ENCODE measurements around the gene P2RY8.
"Not testable (repeated sequence)": the region's sequence is repeated elsewhere in the genome, so short reads cannot be mapped to it uniquely, and the experiment has no call there.

The P2RY8 gene

GRCh38 chrX:1518512-1518911 is 18.5 kb downstream of the P2RY8 start:
- DNase-seq (ENCODE audit: low read depth): no peak

- no peak for DNase-seq (ENCODE audit: low read depth)
These were observed 20.3 kb downstream of the P2RY8 start for GRCh38 chrX:1516596-1517104.

- DNase-seq (ENCODE audit: low read depth): no peak
These were observed 25.2 kb downstream of the P2RY8 start for GRCh38 chrX:1511829-1512228.

- no peak for DNase-seq (ENCODE audit: low read depth)
These were observed 25.8 kb downstream of the P2RY8 start for GRCh38 chrX:1511150-1511549.

GRCh38 chrX:1507511-1508463 is 29.2 kb downstream of the P2RY8 start:
- no peak for DNase-seq (ENCODE audit: low read depth)

- DNase-seq (ENCODE audit: low read depth): no peak
These were observed 30.1 kb downstream of the P2RY8 start for GRCh38 chrX:1506916-1507315.

- DNase-seq (ENCODE audit: low read depth): no peak
These were observed 34.1 kb downstream of the P2RY8 start for GRCh38 chrX:1502853-1503252.

- DNase-seq (ENCODE audit: low read depth): no peak
These were observed 34.7 kb downstream of the P2RY8 start for GRCh38 chrX:1502241-1502640.

GRCh38 chrX:1500701-1501624 is 36.0 kb downstream of the P2RY8 start:
- DNase-seq (ENCODE audit: low read depth): no peak

- DNase-seq (ENCODE audit: low read depth): no peak
These were observed 40.9 kb downstream of the P2RY8 start for GRCh38 chrX:1496076-1496475.

GRCh38 chrX:1493877-1494510 is 43.0 kb downstream of the P2RY8 start:
- DNase-seq (ENCODE audit: low read depth): no peak

- DNase-seq (ENCODE audit: low read depth): no peak
These were observed 43.6 kb downstream of the P2RY8 start for GRCh38 chrX:1493412-1493811.

- DNase-seq (ENCODE audit: low read depth): no peak
These were observed 44.5 kb downstream of the P2RY8 start for GRCh38 chrX:1492421-1493012.

- DNase-seq (ENCODE audit: low read depth): no peak
These were observed 45.1 kb downstream of the P2RY8 start for GRCh38 chrX:1491851-1492349.

GRCh38 chrX:1491248-1491647 is 45.7 kb downstream of the P2RY8 start:
- not testable (repeated sequence) for DNase-seq (ENCODE audit: low read depth)

- DNase-seq (ENCODE audit: low read depth): not testable (repeated sequence)
These were observed 46.3 kb downstream of the P2RY8 start for GRCh38 chrX:1490723-1491122.

GRCh38 chrX:1489354-1489753 is 47.6 kb downstream of the P2RY8 start:
- not testable (repeated sequence) for DNase-seq (ENCODE audit: low read depth)

GRCh38 chrX:1488745-1489144 is 48.2 kb downstream of the P2RY8 start:
- DNase-seq (ENCODE audit: low read depth): no peak

- DNase-seq (ENCODE audit: low read depth): no peak
These were observed 48.8 kb downstream of the P2RY8 start for GRCh38 chrX:1488141-1488540.

- DNase-seq (ENCODE audit: low read depth): no peak
These were observed 49.6 kb downstream of the P2RY8 start for GRCh38 chrX:1487401-1487800.

- DNase-seq (ENCODE audit: low read depth): no peak
These were observed 50.1 kb downstream of the P2RY8 start for GRCh38 chrX:1486749-1487361.

Data from HS-27A (cell line).